Measurements from ENCODE around the gene CDHR4. TPM values are rescaled to one million over a fixed set of nuclear protein-coding genes. Genes with fewer than 3 reads are reported as not detected.
"Not testable (repeated sequence)": the region's sequence is repeated elsewhere in the genome, so short reads cannot be mapped to it uniquely, and the experiment has no call there.

Gene CDHR4
- total RNA-seq, 1 donor from 2014 or later: not detected

GRCh38 chr3:49826016-49826415 is 26.3 kb upstream of the CDHR4 start:
- peaks cover 5% of the 10 kb centered on the region for H3K36me3 ChIP-seq
- H3F3A ChIP-seq (ENCODE audit: low read depth): peaks cover 9% of the 10 kb centered on the region
- H3K27me3 ChIP-seq: no peaks in the 10 kb centered on the region
- H3K4me1 Mint-ChIP-seq: no peaks in the 10 kb centered on the region
- no peak for DNase-seq (ENCODE audit: low spot score)
- H3K79me2 ChIP-seq (ENCODE audit: low read depth): no peaks in the 10 kb centered on the region
- H3K27ac ChIP-seq: peak overlapping the region; percentile 29
- no peak overlapping the region for H3K27ac Mint-ChIP-seq
- peaks cover 4% of the 10 kb centered on the region for H3K36me3 Mint-ChIP-seq
- no peaks in the 10 kb centered on the region for H3K4me1 ChIP-seq
- TF ChIP-seq CTCF (IDR thresholded peaks at IDR 0.05) (no peak), EZH2phosphoT487 (IDR thresholded peaks at IDR 0.05) (no peak), EZH2 (IDR thresholded peaks at IDR 0.05) (no peak)
- H3K9me3 ChIP-seq (ENCODE audit: low read depth): no peaks in the 10 kb centered on the region
- H3K9me3 Mint-ChIP-seq: no peaks in the 10 kb centered on the region
- H3K4me2 ChIP-seq: no peak overlapping the region
- H4K20me1 ChIP-seq (ENCODE audit: low read depth): no peaks in the 10 kb centered on the region
- H3K27me3 Mint-ChIP-seq (ENCODE audit: insufficient read depth, low read depth): no peaks in the 10 kb centered on the region
- no peak overlapping the region for H2AFZ ChIP-seq (replicated peaks)
- no peak overlapping the region for H3K4me3 ChIP-seq
- no peak overlapping the region for H3K9ac ChIP-seq
- H3K4me3 Mint-ChIP-seq: no peak overlapping the region

GRCh38 chr3:49823131-49823530 is 23.5 kb upstream of the CDHR4 start:
- not testable (repeated sequence) for H3K4me2 ChIP-seq; H3F3A ChIP-seq (ENCODE audit: low read depth); H3K9ac ChIP-seq; H3K36me3 Mint-ChIP-seq; H3K4me1 Mint-ChIP-seq; H3K27ac ChIP-seq; H3K4me1 ChIP-seq; H3K36me3 ChIP-seq; DNase-seq (ENCODE audit: low spot score); H3K27me3 Mint-ChIP-seq (ENCODE audit: insufficient read depth, low read depth); H3K27ac Mint-ChIP-seq; H3K9me3 ChIP-seq (ENCODE audit: low read depth); H4K20me1 ChIP-seq (ENCODE audit: low read depth); H2AFZ ChIP-seq (replicated peaks); H3K9me3 Mint-ChIP-seq; H3K4me3 Mint-ChIP-seq; H3K79me2 ChIP-seq (ENCODE audit: low read depth); H3K27me3 ChIP-seq; H3K4me3 ChIP-seq

GRCh38 chr3:49813497-49814174 is 14.0 kb upstream of the CDHR4 start, which contains the start of gene UBA7:
TSS of gene UBA7 (minus strand) at chr3:49813953. CDS start at chr3:49813787, 166 bp downstream.
- no peaks in the 10 kb centered on the region for H3K36me3 Mint-ChIP-seq
- no peak for DNase-seq (ENCODE audit: low spot score)
- Histone ChIP-seq H2AFZ (replicated peaks) (no peak within 1 kb of the TSS), H3F3A (ENCODE audit: low read depth) (no peaks in the 10 kb centered on the region), H3K4me3 (no peak within 1 kb of the TSS), H3K4me2 (no peak within 1 kb of the TSS), H3K9ac (no peak within 1 kb of the TSS), H3K79me2 (ENCODE audit: low read depth) (no peaks in the 10 kb centered on the region), H3K27ac (no peak within 1 kb of the TSS), H3K36me3 (no peaks in the 10 kb centered on the region), H3K27me3 (no peaks in the 10 kb centered on the region), H3K4me1 (no peaks in the 10 kb centered on the region), H4K20me1 (ENCODE audit: low read depth) (no peaks in the 10 kb centered on the region), H3K9me3 (ENCODE audit: low read depth) (no peaks in the 10 kb centered on the region)
- H3K27ac Mint-ChIP-seq: no peak within 1 kb of the TSS
- TF ChIP-seq EZH2 (IDR thresholded peaks at IDR 0.05) (no peak), CTCF (IDR thresholded peaks at IDR 0.05) (no peak), EZH2phosphoT487 (IDR thresholded peaks at IDR 0.05) (no peak)
- no peak within 1 kb of the TSS for H3K4me3 Mint-ChIP-seq
- H3K27me3 Mint-ChIP-seq (ENCODE audit: insufficient read depth, low read depth): peaks cover 8% of the 10 kb centered on the region
- no peaks in the 10 kb centered on the region for H3K9me3 Mint-ChIP-seq
- H3K4me1 Mint-ChIP-seq: no peaks in the 10 kb centered on the region

GRCh38 chr3:49812916-49813496 is 13.3 kb upstream of the CDHR4 start:
- Histone ChIP-seq H3K4me1 (no peaks in the 10 kb centered on the region), H3K36me3 (no peaks in the 10 kb centered on the region), H3K9ac (no peak overlapping the region), H4K20me1 (ENCODE audit: low read depth) (no peaks in the 10 kb centered on the region), H3K4me3 (no peak overlapping the region), H3K27ac (no peak overlapping the region), H3F3A (ENCODE audit: low read depth) (no peaks in the 10 kb centered on the region), H3K27me3 (no peaks in the 10 kb centered on the region), H2AFZ (replicated peaks) (no peak overlapping the region), H3K79me2 (ENCODE audit: low read depth) (no peaks in the 10 kb centered on the region), H3K4me2 (no peak overlapping the region), H3K9me3 (ENCODE audit: low read depth) (no peaks in the 10 kb centered on the region)
- TF ChIP-seq EZH2 (IDR thresholded peaks at IDR 0.05) (no peak), EZH2phosphoT487 (IDR thresholded peaks at IDR 0.05) (no peak), CTCF (IDR thresholded peaks at IDR 0.05) (no peak)
- Mint-ChIP-seq H3K4me3 (no peak overlapping the region), H3K27me3 (ENCODE audit: insufficient read depth, low read depth) (peaks cover 8% of the 10 kb centered on the region), H3K27ac (no peak overlapping the region), H3K36me3 (no peaks in the 10 kb centered on the region), H3K4me1 (no peaks in the 10 kb centered on the region), H3K9me3 (no peaks in the 10 kb centered on the region)
- no peak for DNase-seq (ENCODE audit: low spot score)
